Limb (tissue), 2 donors: Measurements from ENCODE around the gene ABHD10.
A peak's percentile ranks its signal among the peaks of the same experiment; 100 is the strongest.

Source experiments
- DNase-seq, 2 donors: peaks; one replicate each; pipeline ENCODE4 v3.0.0-alpha.2; 2016; ENCODE audit errors: extremely low spot score in 2 of 2

The ABHD10 gene

GRCh38 chr3:112000367-112000771 is 21.5 kb downstream of the ABHD10 start:
- DNase-seq = no peak

DNA sequence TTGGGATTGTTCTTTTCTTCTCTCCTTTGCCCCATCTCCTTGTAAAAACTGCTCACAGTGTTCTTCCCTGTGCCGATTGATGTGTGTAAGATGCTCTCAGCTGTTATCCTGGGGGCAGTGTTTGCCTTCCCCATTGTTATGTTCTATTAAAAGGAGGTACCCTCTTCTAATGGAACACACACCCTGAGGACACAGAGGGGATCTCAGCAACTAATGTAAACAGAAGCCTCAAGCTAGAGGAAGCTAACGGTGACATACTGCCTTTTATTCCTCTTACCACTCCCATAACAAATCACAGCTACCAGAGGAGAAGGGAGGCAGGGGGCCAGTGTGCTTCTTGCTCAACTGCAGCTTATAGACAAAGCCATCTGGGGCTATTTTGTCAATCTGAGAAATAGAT is 22.1 kb downstream of the ABHD10 start:
- no peak for DNase-seq

DNA sequence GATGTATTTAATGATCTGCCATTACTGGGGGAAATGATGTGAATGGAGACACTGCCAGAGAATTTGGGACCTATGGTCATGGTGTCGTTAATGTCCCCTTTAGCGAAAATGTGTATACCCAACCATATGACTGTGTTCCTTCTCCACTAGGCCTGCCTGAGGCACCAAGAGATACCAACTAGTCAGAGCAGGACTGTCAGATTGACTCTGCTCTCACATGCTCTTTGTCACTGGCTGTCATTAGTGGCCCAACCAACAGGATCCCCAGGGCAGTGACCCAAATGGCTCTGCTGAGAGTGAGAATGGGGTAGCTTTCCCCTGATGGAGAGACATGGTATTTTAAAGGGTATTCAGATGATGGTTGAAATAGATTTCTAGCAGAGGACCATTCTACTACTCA is 22.7 kb downstream of the ABHD10 start:
- no peak for DNase-seq

DNA sequence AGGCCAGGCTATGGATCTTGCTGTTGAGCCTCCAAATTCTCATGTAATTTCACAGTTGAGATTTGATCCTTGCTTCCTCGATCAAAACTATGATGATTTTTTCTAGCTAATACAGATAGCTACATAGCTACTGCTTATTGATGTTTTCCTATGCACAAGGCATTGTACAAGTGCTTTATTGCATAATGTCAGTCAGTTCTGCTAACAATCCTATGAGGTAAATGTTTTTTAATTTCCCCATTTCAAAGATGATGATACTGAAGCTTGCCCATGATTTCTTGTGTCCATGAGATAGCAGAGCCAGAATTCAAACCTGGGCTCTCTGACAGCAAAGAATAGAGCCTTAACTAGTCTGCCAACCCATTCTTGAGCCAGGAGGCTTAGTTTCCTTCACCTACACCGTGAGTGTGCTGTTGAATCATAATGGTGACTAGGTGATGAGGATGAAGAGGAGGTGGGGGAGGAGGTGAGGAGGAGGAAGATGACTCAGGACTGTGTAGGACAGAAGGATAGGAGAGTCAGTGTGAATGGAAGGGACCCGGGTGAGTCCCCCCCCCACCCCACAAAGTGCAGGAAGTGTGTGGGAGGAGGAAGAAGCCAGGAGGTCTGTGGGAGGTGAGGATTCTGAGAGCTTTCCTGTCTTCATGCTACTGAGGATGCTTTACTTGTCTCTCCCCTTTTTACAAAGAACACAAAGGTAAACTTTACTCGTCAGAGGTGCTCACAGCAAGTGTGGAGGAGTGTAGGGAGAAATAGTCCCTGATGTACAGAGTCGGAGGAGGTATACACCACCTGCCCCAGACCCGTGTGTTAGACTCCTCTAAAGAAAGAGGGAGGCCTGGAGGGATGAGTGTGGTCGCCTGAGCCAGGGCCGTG is 23.5 kb downstream of the ABHD10 start:
- DNase-seq = no peak

DNA sequence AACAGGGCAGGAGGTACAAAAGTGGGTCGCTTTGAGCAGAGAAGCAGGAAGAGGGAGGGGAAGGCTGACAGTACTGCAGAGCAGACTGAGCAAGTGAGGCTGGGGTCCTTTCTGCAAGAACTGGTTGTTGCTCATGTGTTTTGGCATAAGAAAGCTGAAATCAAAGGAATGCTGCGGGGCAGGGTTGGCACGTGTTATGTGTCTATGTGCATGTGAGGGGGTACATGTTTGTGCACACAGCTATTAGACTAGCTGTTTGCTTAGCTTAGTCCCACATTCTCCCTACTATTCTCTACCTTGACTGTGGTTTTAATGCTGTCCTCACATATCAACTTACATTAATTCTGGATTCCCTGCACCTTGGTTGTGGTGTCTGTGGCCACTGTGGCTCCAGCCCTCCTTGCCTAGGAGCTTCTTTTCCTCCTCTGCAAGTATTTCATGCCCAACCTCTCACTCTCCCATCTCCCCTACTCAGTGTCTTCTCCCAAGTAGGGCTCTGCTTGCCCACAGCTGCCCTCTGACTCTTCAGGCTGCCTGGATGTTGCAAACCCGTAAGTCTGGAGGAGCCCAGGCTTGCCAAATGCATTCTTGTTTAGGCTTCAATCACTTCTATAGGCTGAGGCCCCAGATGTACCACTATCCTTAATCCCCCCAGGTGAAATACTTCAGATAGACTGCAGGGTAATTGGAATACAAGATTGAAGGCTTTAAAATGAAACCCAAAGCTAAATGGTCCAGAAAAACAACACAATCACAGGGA is 24.7 kb downstream of the ABHD10 start:
- DNase-seq = no peak

- no peak for DNase-seq
Measured at GRCh38 chr3:112004187-112004586, 25.4 kb downstream of the ABHD10 start.

GRCh38 chr3:112004669-112005068 is 25.8 kb downstream of the ABHD10 start:
- no peak for DNase-seq

DNA sequence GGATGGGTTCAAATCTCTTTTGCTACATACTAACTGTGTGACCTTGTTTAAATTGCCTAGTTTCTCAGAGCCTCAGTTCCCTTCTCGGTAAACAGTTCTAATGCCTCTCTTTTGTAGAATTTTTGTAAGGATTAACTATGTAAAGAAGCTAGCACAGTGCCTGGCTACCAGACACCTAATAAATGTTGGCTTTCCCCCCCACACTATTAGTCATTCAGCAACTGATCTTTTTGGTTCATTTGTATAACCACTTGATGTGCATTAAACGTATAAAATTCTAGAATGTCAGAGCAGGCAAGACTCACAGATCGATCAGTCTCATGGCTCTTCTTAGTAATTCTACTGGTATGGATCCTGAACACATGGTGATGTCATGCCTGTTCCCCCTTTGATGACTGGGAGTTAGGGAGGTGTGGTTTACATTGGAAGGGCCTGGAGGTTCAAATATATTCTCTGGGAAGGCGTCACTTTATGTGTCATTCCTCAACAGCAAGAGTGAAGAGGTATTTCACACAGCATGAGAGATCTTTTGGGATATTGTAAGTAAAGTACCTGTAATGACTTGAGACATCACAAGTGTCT is 26.4 kb downstream of the ABHD10 start:
- no peak for DNase-seq

- no peak for DNase-seq
Measured at GRCh38 chr3:112007633-112008032, 28.8 kb downstream of the ABHD10 start.

GRCh38 chr3:112009670-112010069 is 30.8 kb downstream of the ABHD10 start:
- DNase-seq = no peak

DNA sequence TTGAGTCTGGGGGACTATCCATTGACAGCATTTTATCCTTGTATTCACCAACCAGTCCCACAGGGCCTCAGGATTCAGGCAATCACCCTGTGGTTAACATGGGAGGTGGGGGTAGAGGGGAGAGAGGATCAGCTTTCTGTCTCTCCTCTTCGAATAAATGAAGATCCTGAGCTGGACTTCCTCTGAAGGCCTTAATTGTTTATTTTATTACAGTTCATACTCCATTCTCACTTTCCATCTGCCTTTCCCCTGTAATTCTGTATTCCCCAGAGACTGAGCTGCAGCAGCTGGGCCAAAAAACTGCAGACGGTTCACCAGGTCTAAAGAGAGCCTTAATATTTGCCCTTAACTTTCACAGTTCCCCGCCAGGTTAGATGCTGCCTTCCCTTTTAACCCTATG is 31.8 kb downstream of the ABHD10 start:
- DNase-seq = peak in 1 of 2 donors; percentile 23

- DNase-seq = no peak
Measured at GRCh38 chr3:112011376-112011940, 32.6 kb downstream of the ABHD10 start.

- no peak for DNase-seq
Measured at GRCh38 chr3:112012205-112012992, 33.6 kb downstream of the ABHD10 start.

DNA sequence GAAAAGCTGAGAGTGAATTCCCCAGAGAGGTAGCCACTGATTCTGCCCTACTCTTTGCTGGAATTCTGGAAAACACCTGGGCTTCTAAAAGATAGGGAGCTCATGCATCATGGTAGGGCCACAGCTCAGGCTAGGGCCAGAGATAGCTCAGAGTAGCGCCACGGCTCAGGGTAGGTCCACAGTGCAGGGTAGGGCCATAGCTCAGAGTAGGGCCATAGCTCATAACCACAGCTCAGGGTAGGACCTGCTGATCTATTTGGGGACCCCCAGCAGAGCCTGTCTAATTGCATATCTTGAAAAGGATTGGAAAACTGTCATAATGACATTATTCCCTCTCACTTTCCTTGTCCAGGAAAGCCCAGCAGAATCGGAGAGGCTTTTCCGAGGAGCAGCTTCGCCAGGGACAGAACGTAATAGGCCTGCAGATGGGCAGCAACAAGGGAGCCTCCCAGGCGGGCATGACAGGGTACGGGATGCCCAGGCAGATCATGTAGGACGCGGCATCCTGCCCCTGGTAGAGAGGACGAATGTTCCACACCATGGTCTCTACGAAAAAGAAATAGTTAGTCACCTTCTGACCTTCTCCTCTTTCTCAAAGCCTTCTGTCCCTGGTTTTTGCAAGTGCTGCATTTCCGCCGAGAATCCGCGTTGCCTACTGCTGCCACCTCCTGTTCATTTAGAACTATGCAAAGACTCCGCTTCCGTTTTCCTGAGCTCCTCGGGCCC is 34.4 kb downstream of the ABHD10 start:
- DNase-seq = peak; percentile 69 to 80

GRCh38 chr3:112013784-112014143 is 34.9 kb downstream of the ABHD10 start:
- DNase-seq = no peak

DNA sequence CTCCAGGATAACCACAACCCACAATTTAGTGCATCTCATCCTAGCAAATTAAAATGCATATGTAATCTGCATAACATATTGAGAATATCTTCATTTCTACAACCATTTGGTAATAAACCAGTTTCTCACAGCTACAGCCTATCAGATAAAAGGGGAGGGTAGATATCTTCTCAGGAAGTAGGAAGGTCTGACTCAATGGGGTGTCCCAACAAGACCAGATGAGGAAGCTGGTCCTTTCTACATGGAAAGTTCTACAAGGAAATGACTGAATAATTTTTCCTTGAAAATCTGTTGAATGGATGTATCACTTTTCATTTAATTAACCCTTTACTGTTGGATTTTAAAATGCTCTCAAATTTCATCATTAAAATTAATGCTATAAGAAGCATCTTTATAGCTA is 38.3 kb downstream of the ABHD10 start:
- DNase-seq = no peak

GRCh38 chr3:112018712-112019111 is 39.9 kb downstream of the ABHD10 start:
- DNase-seq = no peak

- no peak for DNase-seq
Measured at GRCh38 chr3:112019716-112020115, 40.9 kb downstream of the ABHD10 start.

- DNase-seq = no peak
Measured at GRCh38 chr3:112020674-112021085, 41.9 kb downstream of the ABHD10 start.

DNA sequence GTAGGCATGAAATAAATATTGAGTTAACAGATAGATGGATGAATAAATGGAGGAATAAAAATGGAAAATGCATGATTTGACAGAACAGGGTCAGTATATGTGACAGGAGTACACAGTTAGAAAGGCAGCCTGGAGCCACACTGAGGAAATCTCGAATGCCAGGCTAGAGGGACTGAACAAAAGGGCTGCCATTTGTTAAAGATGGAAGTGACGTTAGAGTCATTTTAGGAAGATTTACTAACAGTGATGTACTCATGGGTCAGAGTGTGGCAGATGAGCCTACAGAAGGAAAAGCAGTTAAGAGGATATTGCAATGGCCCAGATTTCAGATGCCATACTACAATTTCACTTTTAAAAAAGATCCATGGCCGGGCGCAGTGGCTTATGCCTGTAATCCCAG is 48.3 kb downstream of the ABHD10 start:
- no peak for DNase-seq

GRCh38 chr3:112027826-112028225 is 49.0 kb downstream of the ABHD10 start:
- no peak for DNase-seq
